Measurements from ENCODE around the gene GLMN. TPM values are rescaled to one million over a fixed set of nuclear protein-coding genes. Genes with fewer than 3 reads are reported as not detected.
A peak's percentile ranks its signal among the peaks of the same experiment; 100 is the strongest.

Gene GLMN
- 1 to 10 TPM; 1.6 to 3.6 (median 2.5) TPM for total RNA-seq
- long read RNA-seq: 0 reads

- peak; percentile 99 to 100 (median 99) for ATAC-seq
- H3K27ac ChIP-seq: peak within 1 kb of the TSS; percentile 84 to 94 (median 87)
- peak; percentile 86 to 88 (median 88) for DNase-seq
- H3K27me3 ChIP-seq: no peaks in the 10 kb centered on the region
- peaks cover 0 to 13% (median 0%) of the 10 kb centered on the region in 4 donors for H3K4me1 ChIP-seq
- peak within 1 kb of the TSS; percentile 74 to 89 (median 82) for H3K4me3 ChIP-seq
- peaks cover 0 to 4% (median 0%) of the 10 kb centered on the region in 4 donors for H3K36me3 ChIP-seq
- peak; percentile 81 for TF ChIP-seq POLR2A (IDR thresholded peaks at IDR 0.05)
- TF ChIP-seq CTCF (IDR thresholded peaks at IDR 0.05): no peak
- no peaks in the 10 kb centered on the region for H3K9me3 ChIP-seq
- intact Hi-C loops (cut with DNase I): no loop called here
- WGBS (ENCODE audit: insufficient coverage, low coverage, low lambda C conversion rate, missing lambda C conversion rate): under 1% methylated on average over 28 of the region's 76 CpGs
Measured at GRCh38 chr1:92298573-92299476, at the start of gene GLMN, which contains the start of gene RPAP2. GLMN (minus strand) TSS chr1:92298987; CDS start chr1:92297999, 988 bp downstream. RPAP2 (plus strand) TSS chr1:92299059; CDS start chr1:92299074, 15 bp downstream.

- H3K9me3 ChIP-seq: no peaks in the 10 kb centered on the region
- intact Hi-C loops (cut with DNase I): no loop called here
- peak in 1 of 4 donors; percentile 50 for ATAC-seq
- peaks cover 0 to 8% (median 2%) of the 10 kb centered on the region in 4 donors for H3K36me3 ChIP-seq
- 63% methylated on average over 1 of the region's 1 CpG for WGBS (ENCODE audit: insufficient coverage, low coverage, low lambda C conversion rate, missing lambda C conversion rate)
- H3K4me1 ChIP-seq: no peaks in the 10 kb centered on the region
- no peak overlapping the region for H3K27ac ChIP-seq
- H3K4me3 ChIP-seq: no peak overlapping the region
- DNase-seq: no peak
- no peaks in the 10 kb centered on the region for H3K27me3 ChIP-seq
- no peak for TF ChIP-seq CTCF (IDR thresholded peaks at IDR 0.05)
- TF ChIP-seq POLR2A (IDR thresholded peaks at IDR 0.05): no peak
Measured at GRCh38 chr1:92346866-92347640, 48.3 kb upstream of the GLMN start.

GRCh38 chr1:92343061-92343460, 44.3 kb upstream of the GLMN start:
- DNase-seq: no peak
- Histone ChIP-seq H3K36me3 (peaks cover 0 to 7% (median 2%) of the 10 kb centered on the region in 4 donors), H3K27ac (no peak overlapping the region), H3K4me3 (no peak overlapping the region), H3K27me3 (no peaks in the 10 kb centered on the region), H3K9me3 (no peaks in the 10 kb centered on the region), H3K4me1 (peaks cover 0 to 9% (median 3%) of the 10 kb centered on the region in 4 donors)
- no peak for ATAC-seq
- TF ChIP-seq POLR2A (IDR thresholded peaks at IDR 0.05): no peak
- no peak for TF ChIP-seq CTCF (IDR thresholded peaks at IDR 0.05)
- 71% methylated on average over 3 of the region's 3 CpGs for WGBS (ENCODE audit: insufficient coverage, low coverage, low lambda C conversion rate, missing lambda C conversion rate)
- intact Hi-C loops (cut with DNase I): no loop called here

- no peaks in the 10 kb centered on the region for H3K9me3 ChIP-seq
- H3K27ac ChIP-seq: no peak overlapping the region
- H3K36me3 ChIP-seq: peaks cover 0 to 2% (median under 1%) of the 10 kb centered on the region in 4 donors
- intact Hi-C loops (cut with DNase I): no loop called here
- WGBS (ENCODE audit: insufficient coverage, low coverage, low lambda C conversion rate, missing lambda C conversion rate): 92% methylated on average over 1 of the region's 1 CpG
- H3K27me3 ChIP-seq: no peaks in the 10 kb centered on the region
- H3K4me1 ChIP-seq: peaks cover 0 to 9% (median 3%) of the 10 kb centered on the region in 4 donors
- DNase-seq: no peak
- TF ChIP-seq CTCF (IDR thresholded peaks at IDR 0.05) (no peak), POLR2A (IDR thresholded peaks at IDR 0.05) (no peak)
- no peak for ATAC-seq
- H3K4me3 ChIP-seq: no peak overlapping the region
Measured at GRCh38 chr1:92342401-92342800, 43.6 kb upstream of the GLMN start.

All from right lobe of liver (tissue), 6 donors.